ENCODE data around the gene ALK. TPM values are rescaled to one million over a fixed set of nuclear protein-coding genes. Genes with fewer than 3 reads are reported as not detected.

ALK gene
- total RNA-seq, 1 donor from 2014 or later = not detected

- DNase-seq (ENCODE audit: low read depth) = peak; percentile 11
Observed at GRCh38 chr2:29530281-29530680, 391.1 kb downstream of the ALK start.

GRCh38 chr2:29528891-29529520, 392.4 kb downstream of the ALK start:
- DNase-seq (ENCODE audit: low read depth) = peak; percentile 81

- DNase-seq (ENCODE audit: low read depth) = no peak
Observed at GRCh38 chr2:29528371-29528770, 393.0 kb downstream of the ALK start.

GRCh38 chr2:29527947-29528346, 393.4 kb downstream of the ALK start:
- DNase-seq (ENCODE audit: low read depth) = no peak

- no peak for DNase-seq (ENCODE audit: low read depth)
Observed at GRCh38 chr2:29526587-29527586, 394.5 kb downstream of the ALK start.

GRCh38 chr2:29525921-29526320, 395.5 kb downstream of the ALK start:
- peak; percentile 31 for DNase-seq (ENCODE audit: low read depth)

- no peak for DNase-seq (ENCODE audit: low read depth)
Observed at GRCh38 chr2:29524652-29525051, 396.7 kb downstream of the ALK start.

- DNase-seq (ENCODE audit: low read depth) = peak; percentile 69
Observed at GRCh38 chr2:29522951-29523669, 398.3 kb downstream of the ALK start.

- peak; percentile 43 for DNase-seq (ENCODE audit: low read depth)
Observed at GRCh38 chr2:29520001-29520400, 401.4 kb downstream of the ALK start.

GRCh38 chr2:29519338-29519925, 402.0 kb downstream of the ALK start:
- DNase-seq (ENCODE audit: low read depth) = peak; percentile 96

GRCh38 chr2:29518646-29519337, 402.6 kb downstream of the ALK start:
- no peak for DNase-seq (ENCODE audit: low read depth)

- DNase-seq (ENCODE audit: low read depth) = peak; percentile 61
Observed at GRCh38 chr2:29518010-29518409, 403.4 kb downstream of the ALK start.

GRCh38 chr2:29517413-29517812, 404.0 kb downstream of the ALK start:
- DNase-seq (ENCODE audit: low read depth) = no peak

GRCh38 chr2:29516767-29517166, 404.6 kb downstream of the ALK start:
- no peak for DNase-seq (ENCODE audit: low read depth)

- DNase-seq (ENCODE audit: low read depth) = no peak
Observed at GRCh38 chr2:29509878-29510277, 411.5 kb downstream of the ALK start.

GRCh38 chr2:29509397-29509796, 412.0 kb downstream of the ALK start:
- DNase-seq (ENCODE audit: low read depth) = peak; percentile 53

GRCh38 chr2:29504746-29505145, 416.6 kb downstream of the ALK start:
- DNase-seq (ENCODE audit: low read depth) = no peak

- DNase-seq (ENCODE audit: low read depth) = peak; percentile 89
Observed at GRCh38 chr2:29502460-29502911, 418.9 kb downstream of the ALK start.

GRCh38 chr2:29497375-29497774, 424.0 kb downstream of the ALK start:
- no peak for DNase-seq (ENCODE audit: low read depth)

GRCh38 chr2:29496198-29496597, 425.2 kb downstream of the ALK start:
- DNase-seq (ENCODE audit: low read depth) = no peak

- no peak for DNase-seq (ENCODE audit: low read depth)
Observed at GRCh38 chr2:29495536-29496060, 425.8 kb downstream of the ALK start.

Measured in renal cortical epithelial cell (primary cell).